Natural killer cell (primary cell): ENCODE measurements around the gene BCAS3. TPM values are rescaled to one million over a fixed set of nuclear protein-coding genes. Genes with fewer than 3 reads are reported as not detected.

Experiments
- ATAC-seq, 3 donors: fragments of 150-1000 bp in 2 of 3; fragments of 200-7000 bp in 1 of 3; cut with Tn5 transposase; 1 replicate in 1 of 3; 2 replicates in 2 of 3; pipeline ENCODE4 v1.10.0; 2021; ENCODE audit warnings: mild to moderate bottlenecking in 2 of 3, moderate library complexity in 2 of 3
- DNase-seq, 2 donors: peaks; one replicate each; pipeline versions ENCODE4 v3.0.0 to v3.0.0-alpha.2; 2013 to 2021; ENCODE audit warnings: mixed read lengths in 1 of 2
- H3K27ac ChIP-seq: one replicate; pipeline ENCODE4 v1.5.1; 2013; ENCODE audit warnings: mild to moderate bottlenecking, low read length
- H3K27me3 ChIP-seq: one replicate; pipeline ENCODE4 v1.6.1; 2013; ENCODE audit warnings: low read length; ENCODE audit not compliant: control insufficient read depth, insufficient read depth
- H3K36me3 ChIP-seq: one replicate; pipeline ENCODE4 v1.6.1; 2013; ENCODE audit warnings: low read length; ENCODE audit not compliant: control insufficient read depth, insufficient read depth
- H3K4me1 ChIP-seq: one replicate; pipeline ENCODE4 v1.6.1; 2013; ENCODE audit warnings: low read length; ENCODE audit not compliant: control insufficient read depth, insufficient read depth
- H3K4me3 ChIP-seq: one replicate; pipeline ENCODE4 v1.5.1; 2013; ENCODE audit warnings: low read length
- H3K9me3 ChIP-seq: one replicate; pipeline ENCODE4 v1.6.1; 2013; ENCODE audit warnings: low read length; ENCODE audit not compliant: control insufficient read depth, insufficient read depth
- H3K27ac Mint-ChIP-seq, 2 donors: one replicate each; pipeline ENCODE4 v1.8.0; 2022; ENCODE audit warnings: mild to moderate bottlenecking in 2 of 2, mixed read lengths in 2 of 2, moderate library complexity in 1 of 2
- H3K27me3 Mint-ChIP-seq, 2 donors: one replicate each; pipeline ENCODE4 v1.8.0; 2022; ENCODE audit warnings: low read depth in 2 of 2, mixed read lengths in 2 of 2
- H3K36me3 Mint-ChIP-seq: one replicate; pipeline ENCODE4 v1.8.0; 2022; ENCODE audit warnings: mixed read lengths
- H3K4me1 Mint-ChIP-seq, 2 donors: one replicate each; pipeline ENCODE4 v1.8.0; 2022; ENCODE audit warnings: mixed read lengths in 2 of 2
- H3K4me3 Mint-ChIP-seq: one replicate; pipeline ENCODE4 v1.8.0; 2022; ENCODE audit warnings: mild to moderate bottlenecking, moderate library complexity, mixed read lengths
- H3K9me3 Mint-ChIP-seq, 2 donors: one replicate each; pipeline ENCODE4 v1.8.0; 2022; ENCODE audit warnings: mixed read lengths in 2 of 2
- CTCF ChIP-seq: fragments of 200-600 bp; IDR thresholded peaks from one replicate; pipeline ENCODE4 v1.8.0; 2022; ENCODE audit warnings: antibody characterized with exemption
- WGBS: methylation state at CpG from one replicate; pipeline ENCODE4 v1.1.7; 2013; ENCODE audit warnings: missing lambda C conversion rate; ENCODE audit not compliant: insufficient coverage; 5-methylcytosine and 5-hydroxymethylcytosine counted together
- intact Hi-C: fragments of 100-400 bp; cut with micrococcal nuclease; formaldehyde crosslinking; loops from one replicate; pipeline ENCODE4 v1.14.2; 2022
- total RNA-seq, 4 donors: library from RNA; stranded (reverse); fragments of 120-200 nt in 1 of 4; gene quantifications; one replicate each; pipeline versions ENCODE4 v1.2.3 to v1.2.4, GENCODE V29; 2013 to 2022

Gene BCAS3
- total RNA-seq, 3 donors from 2014 or later (not counting 1 experiment from before 2014, with no cell fraction given): 60.5 to 87.8 (median 72.0) TPM

DNA sequence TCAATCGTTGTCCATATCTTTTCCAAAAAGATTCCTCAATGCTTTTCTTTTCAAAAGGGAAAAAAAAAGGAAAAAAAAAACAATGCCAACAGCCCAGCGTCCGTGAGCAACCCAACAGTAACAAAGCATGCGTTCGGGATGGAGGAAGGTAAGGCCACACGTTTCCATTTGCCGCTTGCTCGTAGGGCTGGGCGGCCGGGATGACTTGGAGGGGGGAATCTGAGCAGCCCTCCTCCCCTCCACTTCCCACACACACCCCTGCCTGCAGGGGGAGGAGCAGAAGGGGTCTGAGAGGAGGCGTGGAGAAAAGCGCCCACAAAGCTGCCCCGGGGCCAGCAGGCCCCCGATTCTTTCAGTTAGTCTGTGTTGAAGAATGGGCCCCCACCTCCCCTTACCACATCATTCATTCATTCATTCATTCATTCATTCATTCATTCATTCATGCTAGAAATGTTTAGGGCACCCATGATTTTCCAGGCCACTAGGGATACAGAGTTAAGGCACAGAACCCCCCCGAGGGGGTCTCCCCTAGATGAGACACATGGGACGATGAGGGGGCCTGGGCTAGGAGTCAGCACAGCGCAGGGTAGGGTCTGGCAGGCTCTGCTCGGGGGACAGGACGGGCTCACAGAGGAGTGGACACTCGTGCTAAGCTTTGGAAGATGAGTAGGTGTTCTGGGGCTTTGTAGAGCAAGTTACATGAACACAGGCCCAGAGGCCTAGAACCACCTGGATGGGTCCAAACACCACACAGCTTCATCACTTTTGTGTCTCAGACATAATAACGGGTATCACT, 711.1 kb downstream of the BCAS3 start:
- Mint-ChIP-seq H3K27me3 (peaks cover 0 to 6% of the 10 kb centered on the region in 2 donors), H3K4me3 (no peak overlapping the region), H3K4me1 (peaks cover 0 to 6% of the 10 kb centered on the region in 2 donors), H3K9me3 (no peaks in the 10 kb centered on the region), H3K36me3 (no peaks in the 10 kb centered on the region), H3K27ac (no peak overlapping the region)
- 94% methylated on average over 13 of the region's 21 CpGs for WGBS
- no peaks in the 10 kb centered on the region for H3K9me3 ChIP-seq
- intact Hi-C loops: loop anchor here (1.0 kb wide), 1 partner anchor 417 kb away; no protein-coding TSS in a partner anchor
- peaks cover 6% of the 10 kb centered on the region for H3K4me1 ChIP-seq
- H3K36me3 ChIP-seq: no peaks in the 10 kb centered on the region
- H3K4me3 ChIP-seq: no peak overlapping the region
- no peak overlapping the region for H3K27ac ChIP-seq
- ATAC-seq (no peak), DNase-seq (no peak)
- no peak for TF ChIP-seq CTCF
- H3K27me3 ChIP-seq: no peaks in the 10 kb centered on the region

DNA sequence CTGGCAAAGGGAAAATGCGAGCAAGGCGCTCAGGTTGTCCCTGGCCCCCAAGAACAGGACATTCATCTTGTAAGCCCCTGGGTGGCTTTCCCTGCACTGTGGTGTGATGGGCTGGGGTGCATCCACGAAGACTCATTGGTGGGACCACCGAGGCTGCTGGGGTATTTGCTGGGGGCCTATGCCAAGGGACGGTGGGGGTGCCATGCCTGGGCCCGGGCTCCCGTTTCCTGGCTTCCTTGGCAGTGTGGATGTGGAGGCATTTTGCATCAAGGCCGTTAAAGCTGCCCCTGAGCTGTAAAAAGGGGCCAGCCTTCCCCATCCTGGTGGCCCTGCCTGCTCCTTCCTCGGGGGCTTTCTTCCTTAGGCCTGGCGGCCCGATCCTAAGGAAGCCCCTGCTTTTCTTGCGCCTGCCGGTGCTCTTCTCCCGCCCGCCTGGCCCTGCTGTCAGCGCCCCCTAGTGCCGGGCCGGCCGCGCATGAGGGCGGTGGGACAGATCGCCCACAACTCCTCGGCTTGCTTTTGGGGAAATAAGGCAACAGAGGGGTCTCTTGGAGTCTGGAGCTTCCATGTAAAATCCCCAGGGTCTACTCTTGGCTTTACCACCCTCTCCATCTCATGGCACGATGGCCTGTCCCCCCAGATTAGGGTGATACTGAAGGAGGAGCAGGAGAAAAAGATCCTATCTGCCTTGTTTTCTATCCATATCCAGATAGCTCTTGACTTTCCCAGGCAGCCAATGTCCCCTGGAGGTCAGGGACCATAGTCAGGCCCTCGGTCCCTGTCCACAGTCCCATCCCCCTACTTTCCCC, 712.2 kb downstream of the BCAS3 start:
- Mint-ChIP-seq H3K4me1 (peaks cover 0 to 6% of the 10 kb centered on the region in 2 donors), H3K9me3 (no peaks in the 10 kb centered on the region), H3K27ac (no peak overlapping the region), H3K36me3 (no peaks in the 10 kb centered on the region), H3K27me3 (peaks cover 6% of the 10 kb centered on the region in 2 donors), H3K4me3 (no peak overlapping the region)
- Histone ChIP-seq H3K9me3 (no peaks in the 10 kb centered on the region), H3K4me3 (no peak overlapping the region), H3K4me1 (peaks cover 6% of the 10 kb centered on the region), H3K27ac (no peak overlapping the region), H3K27me3 (no peaks in the 10 kb centered on the region), H3K36me3 (no peaks in the 10 kb centered on the region)
- ATAC-seq (peak in 2 of 3 donors; percentile 55 to 69), DNase-seq (peak; percentile 39 to 63)
- peak; percentile 82 for TF ChIP-seq CTCF
- WGBS: 23% methylated on average over 24 of the region's 25 CpGs
- intact Hi-C loops: loop anchor here (1.0 to 5.0 kb wide), 3 partner anchors 387 to 668 kb away; no protein-coding TSS in a partner anchor

GRCh38 chr17:61390479-61390791, 712.8 kb downstream of the BCAS3 start:
- H3K36me3 Mint-ChIP-seq: no peaks in the 10 kb centered on the region
- DNase-seq: no peak
- Histone ChIP-seq H3K9me3 (no peaks in the 10 kb centered on the region), H3K4me1 (peaks cover 6% of the 10 kb centered on the region), H3K27ac (no peak overlapping the region), H3K4me3 (no peak overlapping the region), H3K27me3 (peaks cover 3% of the 10 kb centered on the region), H3K36me3 (no peaks in the 10 kb centered on the region)
- H3K4me3 Mint-ChIP-seq: no peak overlapping the region
- H3K27ac Mint-ChIP-seq: no peak overlapping the region
- H3K4me1 Mint-ChIP-seq: peaks cover 0 to 6% of the 10 kb centered on the region in 2 donors
- intact Hi-C loops: loop anchor here (2.0 to 5.0 kb wide), 2 partner anchors 388 to 668 kb away; no protein-coding TSS in a partner anchor
- H3K27me3 Mint-ChIP-seq: peaks cover 8 to 11% of the 10 kb centered on the region in 2 donors
- H3K9me3 Mint-ChIP-seq: no peaks in the 10 kb centered on the region
- WGBS: 91% methylated on average over 11 of the region's 11 CpGs
- no peak for TF ChIP-seq CTCF
- ATAC-seq: no peak
